ENCODE data around the gene RSF1. TPM values are rescaled to one million over a fixed set of nuclear protein-coding genes. Genes with fewer than 3 reads are reported as not detected.

RSF1 gene
- total RNA-seq, 1 experiment from 2014 or later = 43.1 TPM

- intact Hi-C loops (cut with micrococcal nuclease) = no loop called here
- Histone ChIP-seq H3K9ac (ENCODE audit: low read length) (no peak overlapping the region), H3K9me2 (ENCODE audit: insufficient read depth) (no peaks in the 10 kb centered on the region), H3K4me3 (replicated peaks in 1 of 2; ENCODE audit: low read depth in 1 of 2, low read length in 2 of 2) (no peak overlapping the region), H3K4me1 (ENCODE audit: control insufficient read depth in 1 of 2, insufficient read depth in 2 of 2, low read length in 2 of 2) (peaks cover 0 to 7% of the 10 kb centered on the region in 2 experiments; a peak in 3 of 4 replicates), H4K20me1 (ENCODE audit: insufficient read depth) (no peaks in the 10 kb centered on the region), H3K4me2 (ENCODE audit: low read length) (no peak overlapping the region), H3K36me3 (ENCODE audit: control insufficient read depth in 1 of 2, insufficient read depth in 2 of 2, low read length in 2 of 2) (no peaks in the 10 kb centered on the region), H3K79me2 (ENCODE audit: insufficient read depth, low read length) (no peaks in the 10 kb centered on the region), H3K27me3 (ENCODE audit: insufficient read depth, low read length) (no peaks in the 10 kb centered on the region), H3K9me3 (ENCODE audit: control insufficient read depth in 1 of 2, insufficient read depth in 1 of 2, low read depth in 1 of 2, low read length in 2 of 2) (no peaks in the 10 kb centered on the region), H2AFZ (ENCODE audit: low read depth, low read length, poor library complexity, severe bottlenecking) (no peak overlapping the region), H3K27ac (ENCODE audit: low read depth, low read length) (no peak overlapping the region)
- BruUV-seq (replicated peaks) = no TSS peak
- ATAC-seq = no peak
- ChIA-PET POLR2A (no interaction called here), RAD21 (ENCODE audit: low non-redundant PET in 1 of 2, low total read pairs in 2 of 2, uncharacterized antibody in 2 of 2, unreplicated experiment in 2 of 2) (no interaction called here), CTCF (no interaction called here)
- no peak for TF ChIP-seq FOSL1 (IDR thresholded peaks at IDR 0.05; ENCODE audit: low read depth)
- TF ChIP-seq TCF7L2 (IDR thresholded peaks at IDR 0.05; ENCODE audit: borderline replicate concordance, extremely low read depth, insufficient read depth, insufficient read length) = no peak
- no peak for TF ChIP-seq EGR1 (IDR thresholded peaks at IDR 0.05; ENCODE audit: low read depth)
- TF ChIP-seq SP1 (IDR thresholded peaks at IDR 0.05; ENCODE audit: low read depth) = no peak
- no peak for TF ChIP-seq JUND (IDR thresholded peaks at IDR 0.05)
- no peak for TF ChIP-seq POLR2A (IDR thresholded peaks at IDR 0.05; ENCODE audit: borderline replicate concordance, extremely low read depth, insufficient read depth, insufficient read length)
- TF ChIP-seq YY1 (IDR thresholded peaks at IDR 0.05; ENCODE audit: extremely low read depth, insufficient replicate concordance, low read depth, low read length) = no peak
- no peak for TF ChIP-seq ZNF274 (IDR thresholded peaks at IDR 0.05; ENCODE audit: low read depth, low read length)
- no peak for TF ChIP-seq ZFX (IDR thresholded peaks at IDR 0.05)
- TF ChIP-seq EZH2 (IDR thresholded peaks at IDR 0.05) = no peak
- no peak for TF ChIP-seq SRF (IDR thresholded peaks at IDR 0.05; ENCODE audit: low read depth)
- no peak for DNase-seq (ENCODE audit: low read depth, low spot score)
Observed at GRCh38 chr11:77658213-77659013, 162.1 kb downstream of the RSF1 start.

- ATAC-seq (peak; percentile 27; the same call in 1 of the 2 replicates), DNase-seq (ENCODE audit: low read depth, low spot score) (no peak)
- Histone ChIP-seq H3K27me3 (ENCODE audit: insufficient read depth, low read length) (no peaks in the 10 kb centered on the region), H3K36me3 (ENCODE audit: control insufficient read depth in 1 of 2, insufficient read depth in 2 of 2, low read length in 2 of 2) (no peaks in the 10 kb centered on the region), H3K27ac (ENCODE audit: low read depth, low read length) (no peak overlapping the region), H3K9me3 (ENCODE audit: control insufficient read depth in 1 of 2, insufficient read depth in 1 of 2, low read depth in 1 of 2, low read length in 2 of 2) (no peaks in the 10 kb centered on the region), H3K79me2 (ENCODE audit: insufficient read depth, low read length) (no peaks in the 10 kb centered on the region), H3K4me2 (ENCODE audit: low read length) (no peak overlapping the region), H3K4me3 (replicated peaks in 1 of 2; ENCODE audit: low read depth in 1 of 2, low read length in 2 of 2) (no peak overlapping the region), H2AFZ (ENCODE audit: low read depth, low read length, poor library complexity, severe bottlenecking) (no peak overlapping the region), H3K4me1 (ENCODE audit: control insufficient read depth in 1 of 2, insufficient read depth in 2 of 2, low read length in 2 of 2) (peaks cover 0 to 7% of the 10 kb centered on the region in 2 experiments; a peak in 3 of 4 replicates), H3K9me2 (ENCODE audit: insufficient read depth) (no peaks in the 10 kb centered on the region), H4K20me1 (ENCODE audit: insufficient read depth) (no peaks in the 10 kb centered on the region), H3K9ac (ENCODE audit: low read length) (no peak overlapping the region)
- no TSS peak for BruUV-seq (replicated peaks)
- ChIA-PET POLR2A (no interaction called here), CTCF (no interaction called here), RAD21 (ENCODE audit: low non-redundant PET in 1 of 2, low total read pairs in 2 of 2, uncharacterized antibody in 2 of 2, unreplicated experiment in 2 of 2) (no interaction called here)
- intact Hi-C loops (cut with micrococcal nuclease) = no loop called here
- TF ChIP-seq FOSL1 (IDR thresholded peaks at IDR 0.05; ENCODE audit: low read depth) = no peak
- TF ChIP-seq ZNF274 (IDR thresholded peaks at IDR 0.05; ENCODE audit: low read depth, low read length) = no peak
- no peak for TF ChIP-seq ATF3 (IDR thresholded peaks at IDR 0.05)
- no peak for TF ChIP-seq SIN3A (IDR thresholded peaks at IDR 0.05; ENCODE audit: low read depth)
- TF ChIP-seq ELF1 (IDR thresholded peaks at IDR 0.05; ENCODE audit: borderline replicate concordance, low read depth) = no peak
- no peak for TF ChIP-seq JUND (IDR thresholded peaks at IDR 0.05)
- no peak for TF ChIP-seq MAX (IDR thresholded peaks at IDR 0.05)
- TF ChIP-seq CBX3 (IDR thresholded peaks at IDR 0.05; ENCODE audit: low read depth) = no peak
- TF ChIP-seq EGR1 (IDR thresholded peaks at IDR 0.05; ENCODE audit: low read depth) = no peak
- TF ChIP-seq EZH2phosphoT487 (IDR thresholded peaks at IDR 0.05; ENCODE audit: borderline replicate concordance) = no peak
- no peak for TF ChIP-seq SRF (IDR thresholded peaks at IDR 0.05; ENCODE audit: low read depth)
- TF ChIP-seq POLR2A (IDR thresholded peaks at IDR 0.05; ENCODE audit: borderline replicate concordance, extremely low read depth, insufficient read depth, insufficient read length) = no peak
- no peak for TF ChIP-seq SP1 (IDR thresholded peaks at IDR 0.05; ENCODE audit: low read depth)
- no peak for TF ChIP-seq ZFX (IDR thresholded peaks at IDR 0.05)
- no peak for TF ChIP-seq CTCF (IDR thresholded peaks at IDR 0.05 in 2 of 3, conservative IDR thresholded peaks at IDR 0.05 in 1 of 3; ENCODE audit: borderline replicate concordance in 1 of 3, insufficient read depth in 1 of 3, low read depth in 2 of 3, low read length in 2 of 3)
- TF ChIP-seq RAD21 (IDR thresholded peaks at IDR 0.05; ENCODE audit: low read depth) = no peak
Observed at GRCh38 chr11:77656362-77656761, 164.2 kb downstream of the RSF1 start.

Data from HCT116 (cell line).